SK-N-SH (cell line): ENCODE data around the gene RAI2. TPM values are rescaled to one million over a fixed set of nuclear protein-coding genes. Genes with fewer than 3 reads are reported as not detected.

Source experiments
- CTCF ChIA-PET: fragments of 300-600, 350-600 bp; formaldehyde crosslinking; extraction: SDS; loops from one replicate; lab custom pipeline; 2021; lab: Yijun Ruan, JAX
- POLR2A ChIA-PET: fragments of 350-600 bp; sonication (Branson Sonifier 250); formaldehyde crosslinking; extraction: SDS; loops from one replicate; lab custom pipeline; 2020; ENCODE audit warnings: antibody characterized with exemption, inconsistent platforms; lab: Yijun Ruan, JAX
- DNase-seq: peaks from one replicate; pipeline ENCODE4 v3.0.0; 2012
- H2AFZ ChIP-seq: fragments of 200-600 bp; sonication (generic); 2 replicates; pipeline ENCODE4 v1.8.1; 2016; ENCODE audit warnings: antibody characterized with exemption, mild to moderate bottlenecking, low read depth
- H3F3A ChIP-seq: fragments of 200-600 bp; sonication (generic); replicated peaks from 2 replicates; pipeline ENCODE3; 2016; ENCODE audit warnings: antibody characterized with exemption, mild to moderate bottlenecking; ENCODE audit not compliant: insufficient read depth
- H3K27ac ChIP-seq, 2 experiments: fragments of 200-500 bp in 1 of 2; fragments of 200-600 bp in 1 of 2; sonication (Bioruptor generic) in 1 of 2; sonication (generic), shearing (Covaris generic) in 1 of 2; 2 replicates each; pipeline versions ENCODE4 v1.5.1 to v1.6.1; 2014 to 2016; ENCODE audit warnings: low read depth in 2 of 2, inconsistent platforms in 1 of 2, low read length in 1 of 2, mild to moderate bottlenecking in 1 of 2, mixed read lengths in 1 of 2
- H3K27me3 ChIP-seq: fragments of 200-600 bp; sonication (generic), shearing (Covaris generic); 2 replicates; pipeline ENCODE4 v1.6.1; 2016; ENCODE audit warnings: mixed run types; ENCODE audit not compliant: insufficient read depth
- H3K36me3 ChIP-seq, 2 experiments: fragments of 200-500 bp in 1 of 2; fragments of 200-600 bp in 1 of 2; sonication (Bioruptor generic) in 1 of 2; sonication (generic) in 1 of 2; replicated peaks in 1 of 2; 2 replicates each; pipeline versions ENCODE3 to v1.5.1; 2014 to 2016; ENCODE audit warnings: low read length in 1 of 2, mild to moderate bottlenecking in 1 of 2; ENCODE audit not compliant: insufficient read depth in 2 of 2, control insufficient read depth in 1 of 2
- H3K4me1 ChIP-seq, 2 experiments: fragments of 200-500 bp in 1 of 2; fragments of 200-600 bp in 1 of 2; sonication (Bioruptor generic) in 1 of 2; sonication (generic), shearing (Covaris generic) in 1 of 2; 2 replicates each; pipeline versions ENCODE4 v1.5.1 to v1.6.1; 2014 to 2016; ENCODE audit warnings: low read depth in 1 of 2, low read length in 1 of 2, mixed run types in 1 of 2; ENCODE audit not compliant: insufficient read depth in 2 of 2, control insufficient read depth in 1 of 2
- H3K4me2 ChIP-seq: fragments of 200-600 bp; sonication (generic), shearing (Covaris generic); 2 replicates; pipeline ENCODE4 v1.6.1; 2017; ENCODE audit warnings: mixed run types
- H3K4me3 ChIP-seq, 2 experiments: fragments of 200-500 bp in 1 of 2; fragments of 200-600 bp in 1 of 2; sonication (Bioruptor generic) in 1 of 2; sonication (generic), shearing (Covaris generic) in 1 of 2; 2 replicates each; pipeline versions ENCODE4 v1.5.1 to v1.8.1; 2014 to 2016; ENCODE audit warnings: low read depth in 2 of 2, inconsistent platforms in 1 of 2, low read length in 1 of 2, mild to moderate bottlenecking in 1 of 2, mixed read lengths in 1 of 2, moderate library complexity in 1 of 2
- H3K79me2 ChIP-seq: fragments of 200-600 bp; sonication (generic); 2 replicates; pipeline ENCODE4 v1.8.1; 2017; ENCODE audit warnings: mild to moderate bottlenecking; ENCODE audit not compliant: insufficient read depth
- H3K9ac ChIP-seq: fragments of 200-600 bp; sonication (generic); 2 replicates; pipeline ENCODE4 v1.6.1; 2017; ENCODE audit warnings: mixed run types
- H3K9me2 ChIP-seq: fragments of 200-600 bp; sonication (generic); 2 replicates; pipeline ENCODE4 v1.6.1; 2017; ENCODE audit warnings: mixed run types
- H3K9me3 ChIP-seq: fragments of 200-600 bp; sonication (generic); 2 replicates; pipeline ENCODE4 v1.6.1; 2017; ENCODE audit warnings: mixed run types, mild to moderate bottlenecking, moderate library complexity
- H4K20me1 ChIP-seq: fragments of 200-600 bp; sonication (generic); 2 replicates; pipeline ENCODE4 v1.6.1; 2017; ENCODE audit warnings: mild to moderate bottlenecking, mixed run types; ENCODE audit not compliant: insufficient read depth
- CHD2 ChIP-seq: fragments of 150-350 bp; IDR thresholded peaks from 2 replicates; pipeline ENCODE4 v1.6.1; 2018; ENCODE audit warnings: low read length; ENCODE audit not compliant: partially characterized antibody
- CTCF ChIP-seq: fragments of 200-600 bp; sonication (generic); IDR thresholded peaks from 2 replicates; pipeline ENCODE4 v1.6.1; 2017; ENCODE audit warnings: antibody characterized with exemption, mild to moderate bottlenecking, moderate library complexity
- ELF1 ChIP-seq: IDR thresholded peaks from 2 replicates; pipeline ENCODE4 v1.4.0; 2012
- EZH2phosphoT487 ChIP-seq: fragments of 200-600 bp; sonication (generic); IDR thresholded peaks from 2 replicates; pipeline ENCODE4 v1.6.1; 2017; ENCODE audit warnings: low read depth, mixed run types, mild to moderate bottlenecking, antibody characterized with exemption, moderate library complexity, borderline replicate concordance
- FOSL2 ChIP-seq: IDR thresholded peaks from 2 replicates; pipeline ENCODE4 v1.4.0; 2012; ENCODE audit warnings: low read depth, mild to moderate bottlenecking, moderate library complexity, borderline replicate concordance
- GABPA ChIP-seq: IDR thresholded peaks from 2 replicates; pipeline ENCODE4 v1.4.0; 2012; ENCODE audit warnings: low read depth, mild to moderate bottlenecking
- GATA2 ChIP-seq: sonication (generic); formaldehyde crosslinking; IDR thresholded peaks from 2 replicates; pipeline ENCODE4 v1.5.0; 2020; ENCODE audit warnings: mild to moderate bottlenecking, missing genetic modification reagents
- IRF3 ChIP-seq: fragments of 150-350 bp; IDR thresholded peaks from 2 replicates; pipeline ENCODE4 v1.6.1; 2016; ENCODE audit warnings: mild to moderate bottlenecking, low read depth, low read length
- MAX ChIP-seq: IDR thresholded peaks from 2 replicates; pipeline ENCODE4 v1.4.0; 2012; ENCODE audit warnings: low read depth
- NRF1 ChIP-seq: IDR thresholded peaks from 2 replicates; pipeline ENCODE4 v1.6.1; 2012; ENCODE audit warnings: low read depth, mild to moderate bottlenecking, low read length
- PBX3 ChIP-seq: IDR thresholded peaks from 2 replicates; pipeline ENCODE4; 2012
- RAD21 ChIP-seq: IDR thresholded peaks from 2 replicates; pipeline ENCODE4 v1.6.1; 2012; ENCODE audit warnings: mild to moderate bottlenecking, low read length
- REST ChIP-seq: IDR thresholded peaks from 2 replicates; pipeline ENCODE4 v1.6.1; 2012; ENCODE audit warnings: mild to moderate bottlenecking, low read depth, low read length, moderate library complexity
- RXRA ChIP-seq: IDR thresholded peaks from 2 replicates; pipeline ENCODE4 v1.4.0; 2012; ENCODE audit warnings: low read depth, mild to moderate bottlenecking, borderline replicate concordance
- SIN3A ChIP-seq: IDR thresholded peaks from 2 replicates; pipeline ENCODE4 v1.6.1; 2012; ENCODE audit warnings: low read depth, mild to moderate bottlenecking, low read length, moderate library complexity, borderline replicate concordance
- SMC3 ChIP-seq: IDR thresholded peaks from 2 replicates; pipeline ENCODE4 v1.6.1; 2012; ENCODE audit warnings: low read depth, low read length, improper control_type of control experiment
- TCF12 ChIP-seq: IDR thresholded peaks from 2 replicates; pipeline ENCODE4 v1.4.0; 2012
- WGBS: methylation state at CpG from one replicate; pipeline ENCODE4 v1.1.6; 2017; ENCODE audit warnings: low lambda C conversion rate; 5-methylcytosine and 5-hydroxymethylcytosine counted together
- polyA plus RNA-seq, 3 experiments: library from polyadenylated mRNA; depleted of rRNA; stranded (reverse); fragments of >200 nt; gene quantifications; 2 replicates each; pipeline ENCODE4 v1.2.3, GENCODE V29; 2012

The RAI2 gene
- polyA plus RNA-seq, 1 of the 3 experiments (the other 2 are of a cell fraction), result 0.07 TPM

GRCh38 chrX:17813277-17813676 lies 47.8 kb downstream of the RAI2 start (continued):
- no peak for TF ChIP-seq RXRA
- TF ChIP-seq, all 33 proteins: peak for 0

- Histone ChIP-seq H3K4me1 (no peaks in the 10 kb centered on the region), H3K4me3 (no peak overlapping the region), H3K27me3 (no peaks in the 10 kb centered on the region), H3K9ac (no peak overlapping the region), H3K36me3 (no peaks in the 10 kb centered on the region), H3K9me3 (no peaks in the 10 kb centered on the region), H4K20me1 (no peaks in the 10 kb centered on the region), H2AFZ (no peak overlapping the region), H3F3A (no peaks in the 10 kb centered on the region), H3K4me2 (no peak overlapping the region), H3K79me2 (no peaks in the 10 kb centered on the region), H3K27ac (no peak overlapping the region), H3K9me2 (no peaks in the 10 kb centered on the region)
- ChIA-PET POLR2A (no interaction called here), CTCF (interaction anchor here (0.7 to 4.3 kb wide), 18 partner anchors 10 to 565 kb away, joined by 3 to 12 read pairs (median 4); partner anchors contain the start of gene RAI2)
- no peak for TF ChIP-seq CHD2
- no peak for TF ChIP-seq MAX
- TF ChIP-seq GATA2 (CRISPR knock-in tag), result no peak
- peak; percentile 50 for TF ChIP-seq CTCF
- no peak for TF ChIP-seq SIN3A
- peak; percentile 66 for TF ChIP-seq RAD21
- no peak for TF ChIP-seq EZH2phosphoT487
- TF ChIP-seq IRF3, result no peak
- TF ChIP-seq FOSL2, result no peak
- peak; percentile 42; the same call in 1 of the 2 replicates for TF ChIP-seq SMC3
- TF ChIP-seq REST, result no peak
- TF ChIP-seq ELF1, result no peak
- no peak for TF ChIP-seq NRF1
- no peak for TF ChIP-seq GABPA
- no peak for TF ChIP-seq RXRA
- TF ChIP-seq TCF12, result no peak
- no peak for TF ChIP-seq PBX3
- 0% methylated on average over 1 of the region's 1 CpG for WGBS
- DNase-seq, result peak; percentile 38
Observed at GRCh38 chrX:17812763-17813162, 48.3 kb downstream of the RAI2 start.
